K562 (cell line): Measurements from ENCODE around the gene HPN. TPM values are rescaled to one million over a fixed set of nuclear protein-coding genes. Genes with fewer than 3 reads are reported as not detected.

Experiments used
- ATF1 ChIP-seq, 2 experiments: fragments of 450-650 bp in 1 of 2; IDR thresholded peaks; 2 replicates each; pipeline ENCODE4 v1.6.1; 2016; ENCODE audit warnings: missing compliant biosample characterization in 1 of 2, missing genetic modification characterization in 1 of 2
- DDX20 ChIP-seq: fragments of 450-650 bp; IDR thresholded peaks from 2 replicates; pipeline ENCODE4 v1.6.1; 2016; ENCODE audit warnings: missing genetic modification characterization, low read depth, mild to moderate bottlenecking, missing compliant biosample characterization, moderate library complexity
- E2F4 ChIP-seq: sonication (generic); formaldehyde crosslinking; IDR thresholded peaks from 2 replicates; pipeline ENCODE4 v1.8.0; 2022; ENCODE audit warnings: mild to moderate bottlenecking, low read depth, missing genetic modification reagents
- FOXA3 ChIP-seq, 2 experiments: fragments of 450-650 bp in 1 of 2; sonication (generic) in 1 of 2; formaldehyde crosslinking; IDR thresholded peaks in 1 of 2; conservative IDR thresholded peaks in 1 of 2; 2 replicates each; pipeline versions ENCODE4 v1.4.0 to v1.8.0; 2020 to 2022; ENCODE audit warnings: mild to moderate bottlenecking in 2 of 2, missing genetic modification reagents in 1 of 2
- FOXK2 ChIP-seq, 2 experiments: fragments of 450-650 bp; IDR thresholded peaks in 1 of 2; conservative IDR thresholded peaks in 1 of 2; 2 replicates each; pipeline ENCODE4 v1.6.1; 2016; ENCODE audit warnings: low read depth in 2 of 2, mild to moderate bottlenecking in 1 of 2
- GABPB1 ChIP-seq: sonication (generic); formaldehyde crosslinking; IDR thresholded peaks from 2 replicates; pipeline ENCODE4 v1.8.0; 2022; ENCODE audit warnings: mild to moderate bottlenecking, missing genetic modification reagents
- GATAD2B ChIP-seq: fragments of 450-650 bp; IDR thresholded peaks from 2 replicates; pipeline ENCODE4 v1.6.1; 2017; ENCODE audit warnings: mild to moderate bottlenecking, borderline replicate concordance
- GTF3C2 ChIP-seq: IDR thresholded peaks from 3 replicates; pipeline ENCODE4 v1.6.1; 2011; ENCODE audit warnings: borderline replicate concordance, mild to moderate bottlenecking, moderate library complexity; ENCODE audit not compliant: insufficient read length; ENCODE audit errors: extremely low read depth
- MCM5 ChIP-seq: fragments of 450-650 bp; IDR thresholded peaks from 2 replicates; pipeline ENCODE4 v1.6.1; 2016; ENCODE audit warnings: low read depth
- NCOR1 ChIP-seq: fragments of 450-650 bp; IDR thresholded peaks from 2 replicates; pipeline ENCODE4 v1.6.1; 2016; ENCODE audit warnings: mild to moderate bottlenecking, moderate library complexity
- POLR3A ChIP-seq: IDR thresholded peaks from 2 replicates; pipeline ENCODE4 v1.6.1; 2011; ENCODE audit warnings: borderline replicate concordance, mild to moderate bottlenecking, moderate library complexity; ENCODE audit not compliant: insufficient read length, insufficient read depth; ENCODE audit errors: extremely low read depth
- RBM25 ChIP-seq: fragments of 200-400 bp; formaldehyde crosslinking; IDR thresholded peaks from 2 replicates; pipeline ENCODE4 v1.6.1; 2018; ENCODE audit warnings: low read length, low read depth, moderate library complexity; ENCODE audit not compliant: severe bottlenecking
- SIN3A ChIP-seq, 2 experiments: fragments of 150-350 bp in 1 of 2; IDR thresholded peaks; 2 replicates each; pipeline ENCODE4 v1.6.1; 2011 to 2016; ENCODE audit warnings: borderline replicate concordance in 2 of 2, low read depth in 2 of 2, low read length in 2 of 2, mild to moderate bottlenecking in 2 of 2, moderate library complexity in 2 of 2; ENCODE audit not compliant: control insufficient read depth in 1 of 2
- SMAD4 ChIP-seq: fragments of 250-450 bp; sonication (Bioruptor Pico); conservative IDR thresholded peaks from 2 replicates; pipeline ENCODE4 v1.8.0; 2021; ENCODE audit warnings: inconsistent platforms, mild to moderate bottlenecking, moderate library complexity
- TAF1 ChIP-seq: IDR thresholded peaks from 2 replicates; pipeline ENCODE4 v1.6.1; 2011; ENCODE audit warnings: mild to moderate bottlenecking, low read length, moderate library complexity; ENCODE audit not compliant: insufficient read depth, control insufficient read depth, severe bottlenecking; ENCODE audit errors: extremely low read depth
- ZFP91 ChIP-seq: sonication (generic); formaldehyde crosslinking; IDR thresholded peaks from 2 replicates; pipeline ENCODE4 v1.8.0; 2022; ENCODE audit warnings: mild to moderate bottlenecking, missing genetic modification reagents
- ZNF174 ChIP-seq: fragments of 250-450 bp; sonication (Bioruptor Pico); IDR thresholded peaks from 2 replicates; pipeline ENCODE4 v1.4.0; 2020; ENCODE audit warnings: mild to moderate bottlenecking
- ZNF639 ChIP-seq, 2 experiments: fragments of 200-800 bp in 1 of 2; sonication (Bioruptor generic) in 1 of 2; sonication (generic) in 1 of 2; formaldehyde crosslinking in 1 of 2; IDR thresholded peaks in 1 of 2; conservative IDR thresholded peaks in 1 of 2; 2 replicates each; pipeline versions ENCODE4 v1.5.0 to v1.6.1; 2016 to 2020; ENCODE audit warnings: missing compliant biosample characterization in 1 of 2, missing genetic modification characterization in 1 of 2, missing genetic modification reagents in 1 of 2
- polyA plus RNA-seq, 8 experiments: library from polyadenylated mRNA; depleted of rRNA in 4 of 8; stranded (reverse) in 5 of 8; unstranded in 3 of 8; fragments of >200 nt; fragmentation: Nextera tagmentation in 2 of 8; fragmentation: Illumina TruSeq in 1 of 8; extraction: Ambion mirVana in 2 of 8; extraction: Trizol in 1 of 8; gene quantifications; 2 replicates each; pipeline versions ENCODE4 v1.2.1 to v1.2.3, GENCODE V29; 2011 to 2014; ENCODE audit warnings: inconsistent platforms in 1 of 8, missing spikeins in 1 of 8
- total RNA-seq, 7 experiments: library from RNA; depleted of rRNA in 6 of 7; stranded (reverse); fragments of >200 nt in 6 of 7; fragmentation: Illumina TruSeq in 2 of 7; extraction: Trizol in 2 of 7; gene quantifications; 2 replicates each; pipeline versions ENCODE4 v1.2.1 to v1.2.3, GENCODE V29; 2011 to 2021; ENCODE audit warnings: low replicate concordance in 1 of 7

The HPN gene
- total and polyA plus RNA-seq, 9 of the 15 experiments (the other 6 are each of a cell fraction or from before 2014, with no cell fraction given) = 0.10 to 0.20 TPM; not detected in 7

- no peak for TF ChIP-seq GTF3C2
- peak; percentile 84 for TF ChIP-seq GABPB1
- peak; percentile 40 to 81; a peak in 3 of 4 replicates for TF ChIP-seq FOXA3 (CRISPR knock-in tag; conservative IDR thresholded peaks at IDR 0.05 in 1 of 2, IDR thresholded peaks at IDR 0.05 in 1 of 2)
- TF ChIP-seq RBM25 = no peak
- TF ChIP-seq DDX20 (tag) = no peak
- no peak for TF ChIP-seq E2F4
- peak; percentile 83; the same call in 1 of the 2 replicates for TF ChIP-seq GATAD2B
- peak; percentile 93 for TF ChIP-seq FOXK2 (conservative IDR thresholded peaks at IDR 0.05 in 1 of 2, IDR thresholded peaks at IDR 0.05 in 1 of 2; ENCODE audit: low read depth in 2 of 2)
- no peak; a peak in 1 of 4 replicates for TF ChIP-seq ZNF639 (CRISPR knock-in tag; conservative IDR thresholded peaks at IDR 0.05 in 1 of 2, IDR thresholded peaks at IDR 0.05 in 1 of 2)
- no peak for TF ChIP-seq POLR3A
- TF ChIP-seq SMAD4 (CRISPR knock-in tag) = peak; percentile 99
- TF ChIP-seq ZFP91 (CRISPR knock-in tag) = no peak
- TF ChIP-seq ZNF174 (CRISPR knock-in tag) = no peak
- no peak for TF ChIP-seq TAF1
- no peak for TF ChIP-seq ATF1 (CRISPR knock-in tag; IDR thresholded peaks at IDR 0.05)
- peak; percentile 82 for TF ChIP-seq ATF1 (tag; IDR thresholded peaks at IDR 0.05)
- TF ChIP-seq MCM5 = no peak
- peak; percentile 90 for TF ChIP-seq NCOR1
- TF ChIP-seq SIN3A (IDR thresholded peaks at IDR 0.05; ENCODE audit: borderline replicate concordance in 2 of 2, control insufficient read depth in 1 of 2, low read depth in 2 of 2, low read length in 2 of 2) = no peak
Measured at GRCh38 chr19:35040826-35041547, 534 bp upstream of the HPN start (continued).
